ENCODE results near the gene DNMT3A. TPM values are rescaled to one million over a fixed set of nuclear protein-coding genes. Genes with fewer than 3 reads are reported as not detected.

The DNMT3A gene
- total RNA-seq, 1 experiment from 2014 or later, result 35.7 TPM

DNA sequence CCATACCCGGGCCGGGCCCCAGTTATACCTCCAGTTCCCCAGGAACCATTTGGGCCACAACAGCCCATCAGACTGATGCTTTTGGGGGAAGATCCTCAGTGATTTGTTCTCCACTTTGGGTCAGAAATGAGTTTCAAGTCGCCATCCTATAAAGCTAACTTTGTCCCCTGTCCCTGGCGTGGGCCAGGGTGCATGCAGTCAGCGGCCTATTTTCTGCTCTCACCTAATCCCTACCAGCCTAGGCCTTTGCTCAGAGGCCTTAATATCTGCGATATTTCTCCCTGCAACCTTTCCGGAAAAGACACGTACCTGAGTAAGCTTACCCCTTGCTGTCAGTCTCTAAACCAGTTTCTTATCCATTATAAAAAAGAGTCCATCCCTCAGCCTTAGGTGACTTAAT, 7.2 kb downstream of the DNMT3A start:
- intact Hi-C loops (cut with micrococcal nuclease; ENCODE audit: unreplicated experiment), result no loop called here
- no peaks in the 10 kb centered on the region for H3K9me3 Mint-ChIP-seq (ENCODE audit: low read depth, unreplicated experiment)
- CTCF ChIA-PET, result no interaction called here
- H3K27ac Mint-ChIP-seq (ENCODE audit: unreplicated experiment), result no peak overlapping the region
- no peak for DNase-seq
- TF ChIP-seq, protein P1, sequence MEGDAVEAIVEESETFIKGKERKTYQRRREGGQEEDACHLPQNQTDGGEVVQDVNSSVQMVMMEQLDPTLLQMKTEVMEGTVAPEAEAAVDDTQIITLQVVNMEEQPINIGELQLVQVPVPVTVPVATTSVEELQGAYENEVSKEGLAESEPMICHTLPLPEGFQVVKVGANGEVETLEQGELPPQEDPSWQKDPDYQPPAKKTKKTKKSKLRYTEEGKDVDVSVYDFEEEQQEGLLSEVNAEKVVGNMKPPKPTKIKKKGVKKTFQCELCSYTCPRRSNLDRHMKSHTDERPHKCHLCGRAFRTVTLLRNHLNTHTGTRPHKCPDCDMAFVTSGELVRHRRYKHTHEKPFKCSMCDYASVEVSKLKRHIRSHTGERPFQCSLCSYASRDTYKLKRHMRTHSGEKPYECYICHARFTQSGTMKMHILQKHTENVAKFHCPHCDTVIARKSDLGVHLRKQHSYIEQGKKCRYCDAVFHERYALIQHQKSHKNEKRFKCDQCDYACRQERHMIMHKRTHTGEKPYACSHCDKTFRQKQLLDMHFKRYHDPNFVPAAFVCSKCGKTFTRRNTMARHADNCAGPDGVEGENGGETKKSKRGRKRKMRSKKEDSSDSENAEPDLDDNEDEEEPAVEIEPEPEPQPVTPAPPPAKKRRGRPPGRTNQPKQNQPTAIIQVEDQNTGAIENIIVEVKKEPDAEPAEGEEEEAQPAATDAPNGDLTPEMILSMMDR (IDR thresholded peaks at IDR 0.05; ENCODE audit: unreplicated experiment), result no peak
- no TSS peak for BruUV-seq (replicated peaks)
- no peaks in the 10 kb centered on the region for H3K4me1 Mint-ChIP-seq (ENCODE audit: low read depth, unreplicated experiment)
- no peak overlapping the region for H3K4me3 Mint-ChIP-seq (ENCODE audit: low read depth, unreplicated experiment)
- no peaks in the 10 kb centered on the region for H3K27me3 Mint-ChIP-seq (ENCODE audit: unreplicated experiment)
- H3K36me3 Mint-ChIP-seq (ENCODE audit: insufficient read depth, unreplicated experiment), result peaks cover under 1% of the 10 kb centered on the region

DNA sequence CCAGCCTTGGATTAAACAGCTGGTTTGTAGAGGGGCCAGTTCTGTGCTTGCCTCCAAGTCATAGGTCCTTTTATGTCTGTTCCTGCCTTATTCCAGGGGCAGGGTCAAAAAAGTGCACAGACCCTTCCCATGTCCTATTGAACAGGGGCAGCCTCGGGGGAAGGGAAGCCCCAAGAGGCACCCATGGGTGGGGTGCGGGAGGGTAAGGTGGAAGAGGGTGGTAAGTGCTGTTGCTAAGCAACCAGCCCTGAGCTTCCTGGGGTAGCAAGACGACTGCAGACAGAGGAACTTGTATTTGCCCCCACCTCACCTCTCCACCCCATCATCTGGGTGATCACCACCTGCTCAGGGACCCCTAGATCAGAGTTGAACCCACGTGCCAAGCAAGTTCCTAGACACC, 7.7 kb downstream of the DNMT3A start:
- BruUV-seq (replicated peaks), result no TSS peak
- TF ChIP-seq, protein P1 (IDR thresholded peaks at IDR 0.05; ENCODE audit: unreplicated experiment), result no peak

GRCh38 chr2:25332571-25332970, 9.2 kb downstream of the DNMT3A start:
- DNase-seq, result no peak
- Mint-ChIP-seq H3K9me3 (ENCODE audit: low read depth, unreplicated experiment) (no peaks in the 10 kb centered on the region), H3K27ac (ENCODE audit: unreplicated experiment) (no peak overlapping the region), H3K4me1 (ENCODE audit: low read depth, unreplicated experiment) (no peaks in the 10 kb centered on the region), H3K36me3 (ENCODE audit: insufficient read depth, unreplicated experiment) (no peaks in the 10 kb centered on the region), H3K27me3 (ENCODE audit: unreplicated experiment) (no peaks in the 10 kb centered on the region), H3K4me3 (ENCODE audit: low read depth, unreplicated experiment) (no peak overlapping the region)
- CTCF ChIA-PET, result no interaction called here
- BruUV-seq (replicated peaks), result no TSS peak
- intact Hi-C loops (cut with micrococcal nuclease; ENCODE audit: unreplicated experiment), result no loop called here
- TF ChIP-seq, protein P1 (IDR thresholded peaks at IDR 0.05; ENCODE audit: unreplicated experiment), result no peak

More for the DNA sequence above, 7.7 kb downstream of the DNMT3A start:
- no peaks in the 10 kb centered on the region for H3K27me3 Mint-ChIP-seq (ENCODE audit: unreplicated experiment)
- intact Hi-C loops (cut with micrococcal nuclease; ENCODE audit: unreplicated experiment), result no loop called here
- H3K27ac Mint-ChIP-seq (ENCODE audit: unreplicated experiment), result no peak overlapping the region
- H3K4me3 Mint-ChIP-seq (ENCODE audit: low read depth, unreplicated experiment), result no peak overlapping the region
- H3K9me3 Mint-ChIP-seq (ENCODE audit: low read depth, unreplicated experiment), result no peaks in the 10 kb centered on the region
- CTCF ChIA-PET, result no interaction called here
- no peaks in the 10 kb centered on the region for H3K36me3 Mint-ChIP-seq (ENCODE audit: insufficient read depth, unreplicated experiment)
- DNase-seq, result no peak
- no peaks in the 10 kb centered on the region for H3K4me1 Mint-ChIP-seq (ENCODE audit: low read depth, unreplicated experiment)

DNA sequence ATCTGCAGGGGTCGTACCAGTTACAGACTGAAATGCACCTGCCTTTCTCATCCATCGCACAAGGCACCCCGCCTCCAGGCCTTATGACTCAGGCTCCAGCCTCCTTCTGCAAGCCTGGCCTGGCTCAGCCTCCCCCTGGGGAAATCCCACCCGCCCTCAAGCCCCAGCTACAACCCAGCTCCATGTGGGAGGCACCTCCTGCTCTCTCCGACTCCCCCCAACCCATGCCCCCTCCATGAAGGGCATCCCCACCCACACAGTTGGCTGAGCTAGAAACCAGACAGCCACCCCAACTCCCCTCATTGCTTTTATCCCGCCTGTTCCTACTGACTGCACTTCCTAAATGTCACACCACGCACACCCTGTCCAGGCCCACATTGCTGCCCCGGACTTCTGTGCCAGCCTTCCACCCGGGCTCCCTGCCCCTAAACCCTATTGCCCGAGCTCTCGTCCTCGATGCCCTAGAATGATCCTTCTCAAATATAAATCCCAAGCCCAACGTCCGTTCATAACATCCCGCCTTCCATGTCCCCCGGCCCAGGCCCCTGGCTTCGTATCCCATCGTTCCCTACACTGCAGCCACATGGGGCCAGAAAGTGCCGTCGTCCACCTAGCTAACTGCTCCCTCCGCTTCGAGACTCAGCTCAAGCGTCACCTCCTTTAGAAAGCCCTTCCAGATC, 9.9 kb downstream of the DNMT3A start:
- TF ChIP-seq, protein P1 (IDR thresholded peaks at IDR 0.05; ENCODE audit: unreplicated experiment), result no peak
- Mint-ChIP-seq H3K4me1 (ENCODE audit: low read depth, unreplicated experiment) (no peaks in the 10 kb centered on the region), H3K9me3 (ENCODE audit: low read depth, unreplicated experiment) (no peaks in the 10 kb centered on the region), H3K4me3 (ENCODE audit: low read depth, unreplicated experiment) (no peak overlapping the region), H3K27ac (ENCODE audit: unreplicated experiment) (no peak overlapping the region), H3K27me3 (ENCODE audit: unreplicated experiment) (no peaks in the 10 kb centered on the region), H3K36me3 (ENCODE audit: insufficient read depth, unreplicated experiment) (no peaks in the 10 kb centered on the region)
- BruUV-seq (replicated peaks), result no TSS peak
- CTCF ChIA-PET, result no interaction called here
- DNase-seq, result no peak
- intact Hi-C loops (cut with micrococcal nuclease; ENCODE audit: unreplicated experiment), result no loop called here

Data from Calu3 (cell line).